CD14-positive monocyte (primary cell): ENCODE measurements around the gene FBXO24. TPM values are rescaled to one million over a fixed set of nuclear protein-coding genes. Genes with fewer than 3 reads are reported as not detected.

ENCODE experiments used
- DNase-seq, 3 donors: peaks; one replicate each; pipeline ENCODE4 v3.0.0-alpha.2; 2011 to 2022
- H2AFZ ChIP-seq: 2 replicates; pipeline ENCODE4 v1.6.0; 2012; ENCODE audit warnings: mild to moderate bottlenecking, low read depth, low read length, inconsistent platforms; ENCODE audit not compliant: insufficient read depth, poor library complexity, severe bottlenecking
- H3K27ac ChIP-seq, 2 donors: 1 replicate in 1 of 2; 2 replicates in 1 of 2; pipeline ENCODE4 v1.5.1; 2012 to 2013; ENCODE audit warnings: low read length in 2 of 2, control low read depth in 1 of 2, inconsistent platforms in 1 of 2, low read depth in 1 of 2, mild to moderate bottlenecking in 1 of 2
- H3K27me3 ChIP-seq, 2 donors: one replicate each; pipeline versions ENCODE4 v1.6.0 to v1.6.1; 2011 to 2013; ENCODE audit warnings: low read length in 2 of 2; ENCODE audit not compliant: control insufficient read depth in 2 of 2, insufficient read depth in 2 of 2
- H3K36me3 ChIP-seq, 2 donors: replicated peaks in 1 of 2; 1 replicate in 1 of 2; 2 replicates in 1 of 2; pipeline versions ENCODE4 v1.5.1 to v1.6.1; 2012 to 2013; ENCODE audit warnings: low read length in 2 of 2, control low read depth in 1 of 2, inconsistent platforms in 1 of 2, mild to moderate bottlenecking in 1 of 2; ENCODE audit not compliant: insufficient read depth in 2 of 2, control insufficient read depth in 1 of 2
- H3K4me1 ChIP-seq, 2 donors: 1 replicate in 1 of 2; 2 replicates in 1 of 2; pipeline versions ENCODE4 v1.5.1 to v1.6.1; 2012 to 2013; ENCODE audit warnings: low read length in 2 of 2, control low read depth in 1 of 2, inconsistent platforms in 1 of 2, mild to moderate bottlenecking in 1 of 2, moderate library complexity in 1 of 2; ENCODE audit not compliant: insufficient read depth in 2 of 2, control insufficient read depth in 1 of 2
- H3K4me2 ChIP-seq: replicated peaks from 2 replicates; pipeline ENCODE3; 2012; ENCODE audit warnings: low read length, moderate library complexity, mild to moderate bottlenecking; ENCODE audit not compliant: poor library complexity, severe bottlenecking; ENCODE audit errors: extremely low read depth
- H3K4me3 ChIP-seq, 3 experiments: fragments of 200-600 bp in 1 of 3; sonication (generic) in 1 of 3; replicated peaks in 1 of 3; 1 replicate in 2 of 3; 2 replicates in 1 of 3; pipeline ENCODE4 v1.5.1; 2011 to 2013; ENCODE audit warnings: low read length in 3 of 3, mild to moderate bottlenecking in 3 of 3, control low read depth in 2 of 3, low read depth in 2 of 3, inconsistent platforms in 1 of 3, moderate library complexity in 1 of 3
- H3K79me2 ChIP-seq: 2 replicates; pipeline ENCODE4 v1.6.0; 2012; ENCODE audit warnings: mild to moderate bottlenecking, control low read depth, inconsistent platforms, low read length, moderate library complexity; ENCODE audit not compliant: insufficient read depth
- H3K9ac ChIP-seq: 2 replicates; pipeline ENCODE4 v1.6.0; 2017; ENCODE audit warnings: low read length, mild to moderate bottlenecking; ENCODE audit not compliant: insufficient read depth, poor library complexity, severe bottlenecking
- H3K9me3 ChIP-seq, 2 donors: replicated peaks in 1 of 2; 1 replicate in 1 of 2; 2 replicates in 1 of 2; pipeline versions ENCODE4 v1.5.1 to v1.6.1; 2012 to 2013; ENCODE audit warnings: low read length in 2 of 2, control low read depth in 1 of 2; ENCODE audit not compliant: control insufficient read depth in 1 of 2, insufficient read depth in 1 of 2
- H4K20me1 ChIP-seq: 2 replicates; pipeline ENCODE4 v1.6.0; 2012; ENCODE audit warnings: mild to moderate bottlenecking, low read length, control low read depth, moderate library complexity; ENCODE audit not compliant: insufficient read depth
- H3K27ac Mint-ChIP-seq, 7 donors: one replicate each; pipeline ENCODE4 v1.8.0; 2020; ENCODE audit warnings: mild to moderate bottlenecking in 7 of 7, mixed read lengths in 7 of 7, moderate library complexity in 6 of 7, inconsistent platforms in 2 of 7
- H3K27me3 Mint-ChIP-seq, 3 donors: one replicate each; pipeline ENCODE4 v1.8.0; 2021 to 2022; ENCODE audit warnings: low read depth in 3 of 3, mild to moderate bottlenecking in 3 of 3, mixed read lengths in 3 of 3, moderate library complexity in 3 of 3, inconsistent platforms in 1 of 3
- H3K36me3 Mint-ChIP-seq, 2 donors: one replicate each; pipeline ENCODE4 v1.8.0; 2020; ENCODE audit warnings: mixed read lengths in 2 of 2, inconsistent platforms in 1 of 2, mild to moderate bottlenecking in 1 of 2
- H3K4me1 Mint-ChIP-seq: one replicate; pipeline ENCODE4 v1.8.0; 2020; ENCODE audit warnings: mild to moderate bottlenecking, mixed read lengths
- H3K4me3 Mint-ChIP-seq, 2 donors: one replicate each; pipeline ENCODE4 v1.8.0; 2020; ENCODE audit warnings: mild to moderate bottlenecking in 2 of 2, mixed read lengths in 2 of 2, moderate library complexity in 1 of 2
- H3K9me3 Mint-ChIP-seq, 7 donors: one replicate each; pipeline ENCODE4 v1.8.0; 2020 to 2022; ENCODE audit warnings: mixed read lengths in 7 of 7, mild to moderate bottlenecking in 6 of 7, moderate library complexity in 6 of 7, inconsistent platforms in 2 of 7
- CTCF ChIP-seq: fragments of 200-600 bp; IDR thresholded peaks from one replicate; pipeline ENCODE4 v1.8.0; 2022; ENCODE audit warnings: antibody characterized with exemption, mild to moderate bottlenecking
- WGBS: methylation state at CpG from one replicate; pipeline ENCODE4 v1.1.5; 2013; ENCODE audit warnings: missing lambda C conversion rate; ENCODE audit not compliant: insufficient coverage; 5-methylcytosine and 5-hydroxymethylcytosine counted together
- intact Hi-C, 2 donors: fragments of 100-400 bp; cut with micrococcal nuclease; formaldehyde crosslinking; loops; one replicate each; pipeline versions ENCODE4 v1.15.0 to v1.15.1; 2023
- polyA plus RNA-seq, 3 donors: library from polyadenylated mRNA; depleted of rRNA in 1 of 3; unstranded in 2 of 3; stranded (reverse) in 1 of 3; fragments of 300-500 nt in 2 of 3; fragments of >200 nt in 1 of 3; fragmentation: Illumina TruSeq in 2 of 3; gene quantifications; 1 replicate in 2 of 3; 2 replicates in 1 of 3; pipeline ENCODE4 v1.2.3, GENCODE V29; 2012 to 2021

Gene FBXO24
- polyA plus RNA-seq, 3 donors, result 0.42 to 1.2 (median 0.69) TPM

DNA sequence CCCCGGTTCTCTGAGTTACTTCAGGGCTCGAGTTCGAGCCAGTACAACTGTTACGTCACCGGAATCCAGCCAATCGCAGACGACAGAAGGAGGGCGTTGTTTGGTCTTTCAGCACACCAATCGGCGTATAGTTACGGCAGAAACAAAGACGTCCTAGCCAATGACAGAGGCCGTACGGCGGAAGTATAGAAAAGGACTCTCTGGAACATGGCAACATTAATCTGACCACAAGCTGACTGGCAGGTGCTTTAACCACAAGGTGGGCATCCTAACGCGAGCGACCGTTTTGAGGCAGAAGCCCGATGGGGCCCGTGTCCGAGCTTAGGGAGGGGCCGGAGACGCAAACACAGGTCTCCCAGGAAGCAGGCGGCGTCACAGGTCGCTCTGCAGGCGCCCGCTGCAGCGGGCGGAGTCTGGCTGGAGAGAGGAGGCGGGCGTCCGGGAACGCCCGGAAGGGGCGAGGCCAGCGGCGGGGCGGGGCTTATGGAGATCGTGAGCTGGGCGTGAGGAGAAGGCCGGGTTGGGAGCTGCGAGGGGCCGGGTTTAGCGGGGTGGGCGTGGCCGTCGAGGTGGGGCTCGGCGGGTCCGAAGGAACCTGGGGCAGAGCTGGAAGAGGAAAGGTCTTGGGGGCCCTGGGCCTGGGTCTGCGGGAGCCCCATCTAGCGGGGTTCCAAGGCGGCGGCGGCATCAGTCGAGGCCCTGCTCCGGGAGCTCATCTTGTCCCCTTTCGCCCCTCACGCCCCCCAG, 26.0 kb downstream of the FBXO24 start, which contains the start of gene MOSPD3:
TSS of gene MOSPD3 (plus strand) at position 558 of the 747 bp plus-strand sequence. CDS start 252 bp downstream, outside the sequence.
- Histone ChIP-seq H2AFZ (peak within 1 kb of the TSS; percentile 90), H3K27ac (peak within 1 kb of the TSS; percentile 66 to 95), H3K9me3 (no peaks in the 10 kb centered on the region), H3K4me1 (peaks cover 22 to 27% of the 10 kb centered on the region in 2 donors), H3K36me3 (no peaks in the 10 kb centered on the region), H3K9ac (peak within 1 kb of the TSS; percentile 74), H3K27me3 (no peaks in the 10 kb centered on the region), H3K4me2 (peak within 1 kb of the TSS; percentile 98), H4K20me1 (no peaks in the 10 kb centered on the region), H3K4me3 (peak within 1 kb of the TSS; percentile 60 to 91 (median 64)), H3K79me2 (peaks cover 4% of the 10 kb centered on the region)
- intact Hi-C loops, result loop anchor here (1.0 to 5.0 kb wide), 5 partner anchors 25 to 275 kb away; partner anchors contain the start of genes FBXO24 (in 2 of the 2), LRCH4 (in 2 of the 2), AGFG2 (in 1 of the 2) and GNB2 (in 1 of the 2)
- H3K36me3 Mint-ChIP-seq, result peaks cover 17 to 18% of the 10 kb centered on the region in 2 donors
- H3K27ac Mint-ChIP-seq, result peak within 1 kb of the TSS; percentile 97 to 100 (median 99)
- under 1% methylated on average over 58 of the region's 61 CpGs for WGBS
- no peak for TF ChIP-seq CTCF
- peak; percentile 98 to 99 (median 98) for DNase-seq
- H3K4me1 Mint-ChIP-seq, result peaks cover 19% of the 10 kb centered on the region
- peak within 1 kb of the TSS; percentile 93 to 97 for H3K4me3 Mint-ChIP-seq
- H3K27me3 Mint-ChIP-seq, result peaks cover 2 to 10% (median 8%) of the 10 kb centered on the region in 3 donors
- peaks cover 0 to 3% (median 0%) of the 10 kb centered on the region in 7 donors for H3K9me3 Mint-ChIP-seq

GRCh38 chr7:100612730-100613390, 26.7 kb downstream of the FBXO24 start:
- TF ChIP-seq CTCF, result no peak
- Histone ChIP-seq H3K27me3 (no peaks in the 10 kb centered on the region), H3K4me2 (peak overlapping the region; percentile 98), H4K20me1 (no peaks in the 10 kb centered on the region), H3K9me3 (no peaks in the 10 kb centered on the region), H3K27ac (peak overlapping the region; percentile 66 to 95), H3K9ac (peak overlapping the region; percentile 74), H2AFZ (peak overlapping the region; percentile 90), H3K4me1 (peaks cover 22 to 27% of the 10 kb centered on the region in 2 donors), H3K36me3 (no peaks in the 10 kb centered on the region), H3K79me2 (peaks cover 4% of the 10 kb centered on the region), H3K4me3 (peak overlapping the region; percentile 60 to 91 (median 64))
- Mint-ChIP-seq H3K9me3 (peaks cover 0 to 3% (median 0%) of the 10 kb centered on the region in 7 donors), H3K36me3 (peaks cover 17 to 18% of the 10 kb centered on the region in 2 donors), H3K4me3 (peak overlapping the region; percentile 93 to 97), H3K27ac (peak overlapping the region; percentile 25 to 98 (median 59)), H3K4me1 (peaks cover 19% of the 10 kb centered on the region), H3K27me3 (peaks cover 0 to 8% (median 5%) of the 10 kb centered on the region in 3 donors)
- intact Hi-C loops, result loop anchor here (1.0 to 5.0 kb wide), 5 partner anchors 26 to 274 kb away; partner anchors contain the start of genes FBXO24 (in 2 of the 2), LRCH4 (in 2 of the 2), AGFG2 (in 1 of the 2) and GNB2 (in 1 of the 2)
- 7% methylated on average over 16 of the region's 29 CpGs for WGBS
- no peak for DNase-seq
